HG02610 (cell line): ENCODE data around the gene COA6.
A peak's percentile ranks its signal among the peaks of the same experiment; 100 is the strongest.

ENCODE experiments used
- ATAC-seq: cut with Tn5 transposase; IDR thresholded peaks from one replicate; pipeline ENCODE4 v1.9.1; 2021; ENCODE audit warnings: mild to moderate bottlenecking, moderate library complexity; ENCODE audit not compliant: unreplicated experiment

The COA6 gene

GRCh38 chr1:234373064-234373958 lies at the start of gene COA6:
TSS of gene COA6 (plus strand) at chr1:234373456. CDS start at chr1:234373467, 11 bp downstream.
- peak; percentile 94 for ATAC-seq

- no peak for ATAC-seq
Measured at GRCh38 chr1:234324821-234325220, 48.4 kb upstream of the COA6 start.

DNA sequence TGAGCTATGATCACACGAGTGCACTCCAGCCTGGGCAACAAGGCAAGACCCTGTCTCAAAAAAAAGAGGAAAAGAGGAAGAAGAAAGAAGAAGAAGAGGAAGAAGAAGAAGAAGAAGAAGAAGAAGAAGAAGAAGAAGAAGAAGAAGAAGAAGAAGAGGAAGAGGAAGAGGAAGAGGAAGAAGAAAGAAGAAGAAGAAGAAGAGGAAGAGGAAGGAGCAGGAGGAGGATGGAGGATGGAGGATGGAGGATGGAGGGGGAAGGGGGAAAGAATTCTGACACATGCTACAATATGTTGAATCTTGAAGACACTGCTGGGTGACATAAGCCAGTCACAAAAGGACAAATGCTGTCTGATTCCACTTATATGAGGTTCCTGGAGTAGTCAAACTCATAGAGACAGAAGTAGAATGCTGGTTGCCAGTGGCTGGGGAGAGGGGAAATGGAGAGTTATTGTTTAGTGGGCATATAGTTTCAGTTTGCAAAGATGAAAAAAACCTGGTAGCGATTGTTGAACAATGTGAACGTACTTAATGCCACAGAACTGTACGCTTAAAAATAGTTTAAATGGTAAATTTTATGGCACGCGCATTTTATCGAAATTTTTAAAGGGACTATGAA lies 47.3 kb upstream of the COA6 start:
- ATAC-seq: peak; percentile 28

- ATAC-seq: peak; percentile 70
Measured at GRCh38 chr1:234326497-234327366, 46.5 kb upstream of the COA6 start.

DNA sequence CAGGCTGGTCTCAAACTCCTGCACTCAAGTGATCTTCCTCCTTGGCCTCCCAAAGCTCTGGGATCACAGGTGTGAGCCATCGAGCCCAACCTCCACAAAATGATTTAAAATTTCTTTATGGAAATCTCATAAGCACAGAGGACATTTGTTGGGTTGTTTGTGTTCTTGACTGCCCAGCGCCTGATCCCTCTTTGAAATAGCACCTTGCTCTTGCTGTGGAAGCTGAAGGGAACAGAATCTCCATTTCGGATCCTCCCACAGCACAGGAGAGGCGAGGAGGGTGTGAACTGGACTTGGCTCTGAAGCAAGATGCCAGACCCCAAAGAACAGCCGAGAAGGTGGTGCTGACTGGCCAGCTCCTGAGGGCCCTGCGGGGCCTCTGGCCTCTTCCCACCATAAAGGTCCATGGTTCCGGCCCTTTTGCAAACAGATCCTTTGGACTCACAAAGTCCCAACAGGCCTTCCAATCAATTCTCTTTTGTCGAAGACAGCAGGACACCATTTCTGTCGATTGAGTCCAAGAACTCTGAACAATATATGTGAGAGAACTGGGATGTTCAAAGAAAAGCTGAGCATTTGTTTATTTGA lies 45.6 kb upstream of the COA6 start:
- ATAC-seq: no peak

GRCh38 chr1:234330843-234331215 lies 42.4 kb upstream of the COA6 start:
- no peak for ATAC-seq

DNA sequence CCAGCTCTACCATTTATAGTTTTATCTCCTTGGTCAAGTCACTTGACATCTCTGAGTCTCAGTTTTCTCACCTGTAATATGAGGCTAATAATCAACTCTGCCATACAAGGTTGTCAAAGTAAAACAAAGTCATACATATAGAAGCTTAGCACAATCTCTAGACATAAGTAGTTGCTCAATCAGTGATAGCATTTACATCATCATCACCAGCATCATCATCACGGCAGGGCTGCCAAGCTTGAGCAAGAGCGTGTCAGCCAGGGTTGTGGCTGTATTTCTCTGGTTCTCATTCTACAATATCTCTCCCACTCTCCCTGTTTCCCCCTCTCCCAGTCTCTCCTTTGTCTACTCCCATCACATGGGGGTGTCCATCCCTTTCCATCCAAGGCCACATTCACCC lies 41.7 kb upstream of the COA6 start:
- no peak for ATAC-seq

DNA sequence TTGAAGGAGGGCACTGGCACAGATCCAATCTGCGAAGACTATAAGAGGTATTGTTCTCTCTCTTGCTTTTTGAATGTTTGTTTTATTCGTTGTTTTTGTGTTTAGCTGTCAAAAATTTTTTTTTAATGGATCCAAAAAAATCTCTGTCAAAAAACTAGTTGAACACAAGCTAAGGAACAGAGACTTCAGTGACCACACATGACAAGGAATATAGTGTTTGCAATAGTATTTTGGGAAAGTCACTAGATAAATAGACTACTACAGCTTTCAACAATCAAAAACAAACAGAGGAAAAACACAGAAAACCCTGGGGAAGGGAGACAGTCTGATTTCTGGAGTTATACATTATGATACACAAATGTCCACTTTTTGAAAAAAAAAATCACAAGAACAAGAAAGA lies 36.9 kb upstream of the COA6 start:
- ATAC-seq: no peak

DNA sequence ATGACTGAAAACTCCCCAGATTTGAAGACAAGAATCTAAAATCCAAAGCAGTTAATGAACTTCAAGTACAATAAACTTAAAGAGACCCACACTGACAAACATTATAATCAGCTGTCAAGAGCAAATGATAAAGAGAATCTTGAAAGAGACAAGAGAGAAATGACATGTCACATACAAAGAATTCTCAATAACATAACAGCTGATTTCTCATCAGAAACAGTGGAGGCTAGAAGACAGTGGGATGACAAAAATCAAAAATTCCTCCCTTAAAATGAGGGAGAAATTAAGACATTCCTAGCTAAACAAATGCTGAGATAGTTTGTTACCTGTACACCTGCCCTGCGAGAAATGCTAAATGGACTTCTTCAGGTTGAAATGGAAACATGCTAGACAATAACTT lies 36.0 kb upstream of the COA6 start:
- ATAC-seq: no peak

DNA sequence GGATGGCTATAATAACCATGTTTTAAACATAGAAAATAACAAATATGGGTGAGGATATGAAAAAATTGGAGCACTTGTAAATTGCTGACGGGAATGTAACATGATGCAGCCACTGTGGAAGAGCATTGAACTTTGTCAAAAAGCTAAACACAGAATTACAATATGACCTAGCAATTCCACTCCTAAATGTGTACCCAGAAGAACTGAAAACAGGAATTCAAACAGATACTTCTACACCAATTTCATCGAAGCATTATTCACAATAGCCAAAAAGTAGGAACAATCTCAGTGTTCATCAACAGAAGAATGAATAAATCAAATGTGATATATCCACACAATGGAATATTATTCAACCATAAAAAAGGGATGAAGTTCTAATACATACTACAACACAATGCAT lies 32.7 kb upstream of the COA6 start:
- no peak for ATAC-seq

DNA sequence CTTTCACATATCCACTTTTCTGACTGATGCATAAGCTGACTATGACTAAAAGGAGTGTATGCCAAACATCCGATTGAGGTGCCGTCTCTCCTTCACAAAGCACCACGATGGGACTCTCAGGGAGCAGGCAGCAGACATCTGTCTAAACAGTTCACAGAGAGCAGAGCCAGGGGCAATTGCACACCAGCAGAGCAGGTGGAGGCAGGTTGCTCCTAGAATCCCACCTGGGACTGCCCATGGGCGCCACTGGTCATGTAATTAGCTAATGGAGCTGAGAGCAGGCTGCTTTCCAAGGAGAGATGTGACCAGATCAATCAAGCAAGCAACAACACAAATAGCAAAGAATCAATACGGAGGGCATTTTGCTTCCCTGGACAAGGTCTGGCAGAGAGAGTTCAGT lies 30.5 kb upstream of the COA6 start:
- ATAC-seq: no peak

- no peak for ATAC-seq
Measured at GRCh38 chr1:234345237-234345636, 28.0 kb upstream of the COA6 start.

DNA sequence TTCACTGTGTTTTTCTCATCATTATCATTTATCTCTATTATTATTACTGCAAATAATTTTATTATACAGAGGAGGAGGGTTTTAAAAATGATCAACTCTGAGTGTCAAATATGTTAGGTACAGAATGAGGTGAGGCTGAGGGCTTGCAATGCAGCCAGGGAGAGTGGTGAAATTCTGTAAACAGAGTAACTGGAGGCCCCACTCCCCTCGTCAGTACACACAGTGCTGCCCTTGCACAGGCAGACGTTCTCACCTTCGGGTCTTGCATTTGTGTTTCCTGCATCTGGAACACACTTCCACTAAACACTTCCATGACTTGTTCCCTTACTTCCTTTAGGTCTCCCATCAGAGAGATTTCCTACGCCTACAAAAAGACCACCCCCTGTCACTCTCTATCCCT lies 24.3 kb upstream of the COA6 start:
- no peak for ATAC-seq

DNA sequence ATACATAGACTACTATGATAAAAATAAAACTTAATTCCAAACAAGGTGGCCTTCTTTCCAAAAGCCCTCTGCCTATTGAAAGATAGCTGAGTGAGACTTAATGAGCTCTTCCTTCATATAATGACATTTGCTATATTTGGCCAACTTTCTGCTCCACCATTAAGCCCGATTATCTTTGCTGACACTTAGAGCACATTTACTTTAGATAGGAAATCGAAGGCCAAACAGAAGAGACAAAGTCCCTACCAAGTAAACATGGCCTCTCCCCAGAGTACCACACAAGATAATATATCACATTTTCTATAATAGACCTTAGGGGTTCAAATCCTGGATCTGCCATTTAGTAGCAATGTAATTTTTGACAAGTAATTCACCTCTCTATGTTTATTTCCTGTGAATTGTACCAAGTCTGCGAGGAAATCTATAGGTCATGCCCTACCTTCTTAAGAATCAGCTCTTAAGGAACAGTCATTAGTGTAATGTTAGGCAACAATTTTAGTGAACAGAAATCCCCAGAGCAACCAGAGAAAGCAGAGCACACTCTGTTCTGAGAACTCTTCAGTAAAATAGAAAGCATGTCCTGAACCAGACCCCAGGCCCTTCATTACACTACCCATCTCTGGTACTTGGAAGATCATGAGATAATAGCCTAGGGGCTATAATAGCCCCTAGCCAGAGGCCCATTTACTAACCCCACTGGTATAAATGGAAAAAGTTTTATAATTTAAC lies 17.3 kb upstream of the COA6 start:
- ATAC-seq: no peak

DNA sequence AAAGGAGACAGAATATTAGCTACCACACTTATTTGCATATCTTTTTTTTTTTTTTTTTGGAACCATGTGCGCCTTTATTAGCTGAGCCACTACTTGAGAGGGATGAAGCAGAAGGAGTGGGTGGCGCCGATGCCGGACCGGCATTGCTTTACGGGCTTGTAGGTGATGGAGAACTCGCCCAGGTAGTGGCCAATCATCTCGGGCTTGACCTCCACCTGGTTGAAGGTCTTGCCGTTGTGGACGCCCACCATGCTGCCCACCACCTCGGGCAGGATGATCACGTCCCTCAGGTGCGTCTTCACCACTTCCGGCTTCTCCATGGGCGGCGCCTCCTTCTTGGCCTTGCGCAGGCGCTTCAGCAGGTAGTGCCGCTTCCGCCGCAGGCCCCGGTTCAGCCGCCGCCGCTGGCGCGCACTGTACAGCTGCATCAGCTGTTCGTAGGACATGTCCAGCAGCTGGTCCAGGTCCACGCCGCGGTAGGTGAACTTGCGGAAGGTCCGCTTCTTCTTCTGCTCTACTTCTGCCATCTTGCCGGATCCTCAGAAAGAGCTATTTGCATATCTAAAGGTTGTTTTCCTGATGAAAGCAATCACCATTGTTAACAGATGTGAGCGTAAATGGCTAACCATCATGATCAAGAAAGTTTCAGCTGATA lies 16.5 kb upstream of the COA6 start:
- peak; percentile 55 for ATAC-seq

- ATAC-seq: no peak
Measured at GRCh38 chr1:234357831-234358230, 15.4 kb upstream of the COA6 start.

DNA sequence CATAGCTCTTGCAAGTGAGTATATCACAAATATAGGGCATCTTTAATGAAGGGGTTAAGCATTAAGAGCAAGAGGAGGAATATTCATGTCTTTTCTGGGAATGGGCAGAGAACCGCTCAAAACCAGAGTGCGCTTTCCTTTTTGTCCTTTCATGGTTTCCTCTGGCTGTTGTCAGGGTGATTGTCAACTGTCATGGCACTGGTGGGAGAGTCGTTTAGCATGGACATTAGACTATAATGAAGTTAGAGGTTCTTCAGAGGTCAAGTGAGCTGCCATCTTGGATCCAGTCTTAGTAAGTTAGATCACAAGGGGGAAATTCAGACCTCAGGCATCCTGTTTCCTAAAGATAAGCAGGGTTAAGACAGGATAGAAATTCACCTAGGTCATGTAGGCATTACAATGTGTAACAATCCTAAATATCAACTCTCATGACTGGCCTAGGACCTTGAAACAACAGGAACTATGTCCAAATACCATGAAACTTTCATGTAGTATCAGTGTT lies 12.1 kb upstream of the COA6 start:
- no peak for ATAC-seq

DNA sequence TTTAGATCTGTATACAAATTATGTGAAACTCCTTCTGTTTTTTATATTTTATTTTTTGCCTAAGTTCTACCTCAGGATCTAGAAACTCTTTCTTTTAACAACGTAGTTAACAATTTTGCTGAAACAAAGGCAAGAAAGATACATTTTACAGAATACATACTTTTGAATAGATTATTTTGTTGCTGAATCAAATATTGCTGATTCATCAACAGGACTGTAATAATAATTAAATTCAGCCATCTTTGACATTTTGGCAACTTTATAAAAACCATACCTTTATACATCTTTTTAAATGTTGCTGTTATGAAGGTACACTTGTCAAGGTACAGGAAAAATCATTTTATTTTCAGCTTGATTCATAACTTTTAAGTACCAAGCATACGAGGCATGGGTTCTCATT lies 10.7 kb upstream of the COA6 start:
- ATAC-seq: no peak

DNA sequence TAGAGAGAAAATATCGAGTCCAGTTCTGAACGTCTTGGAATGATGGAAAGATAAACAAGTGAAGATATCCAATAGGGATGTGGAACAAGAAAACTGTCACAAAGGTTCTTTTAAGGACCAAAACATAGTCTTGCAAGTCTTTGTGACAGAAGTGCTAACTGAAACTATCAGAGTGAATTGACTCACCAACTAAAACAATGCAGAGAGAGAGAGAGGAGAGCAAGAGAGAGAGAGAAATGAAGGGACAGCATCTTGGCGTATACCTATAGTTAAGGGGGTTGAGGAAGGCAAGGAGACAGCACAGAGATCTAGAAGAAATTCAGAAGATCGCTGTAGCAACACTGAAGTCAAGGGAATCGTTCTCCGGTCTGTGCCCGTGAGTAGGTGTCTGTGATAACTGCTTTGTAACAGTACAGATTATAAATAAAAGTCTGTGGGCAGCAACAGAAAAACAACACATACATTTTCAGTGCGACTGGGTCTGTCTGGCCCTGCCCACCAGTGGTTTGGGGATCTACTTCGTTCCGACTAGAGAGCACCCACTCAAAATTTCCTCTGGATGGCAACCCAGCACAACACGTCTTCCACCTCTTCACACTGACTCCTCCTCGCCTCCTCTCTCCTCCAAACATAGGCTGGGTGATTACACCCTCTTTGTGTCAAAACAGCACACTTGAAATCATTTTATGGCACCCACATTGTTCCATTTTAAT lies 4.8 kb upstream of the COA6 start:
- no peak for ATAC-seq
